Natural killer cell (primary cell): ENCODE measurements around the gene EHMT1. TPM values are rescaled to one million over a fixed set of nuclear protein-coding genes. Genes with fewer than 3 reads are reported as not detected.

Source experiments
- ATAC-seq, 3 donors: fragments of 150-1000 bp in 2 of 3; fragments of 200-7000 bp in 1 of 3; cut with Tn5 transposase; 1 replicate in 1 of 3; 2 replicates in 2 of 3; pipeline ENCODE4 v1.10.0; 2021; ENCODE audit warnings: mild to moderate bottlenecking in 2 of 3, moderate library complexity in 2 of 3
- DNase-seq, 2 donors: peaks; one replicate each; pipeline versions ENCODE4 v3.0.0 to v3.0.0-alpha.2; 2013 to 2021; ENCODE audit warnings: mixed read lengths in 1 of 2
- H3K27ac ChIP-seq: one replicate; pipeline ENCODE4 v1.5.1; 2013; ENCODE audit warnings: mild to moderate bottlenecking, low read length
- H3K27me3 ChIP-seq: one replicate; pipeline ENCODE4 v1.6.1; 2013; ENCODE audit warnings: low read length; ENCODE audit not compliant: control insufficient read depth, insufficient read depth
- H3K36me3 ChIP-seq: one replicate; pipeline ENCODE4 v1.6.1; 2013; ENCODE audit warnings: low read length; ENCODE audit not compliant: control insufficient read depth, insufficient read depth
- H3K4me1 ChIP-seq: one replicate; pipeline ENCODE4 v1.6.1; 2013; ENCODE audit warnings: low read length; ENCODE audit not compliant: control insufficient read depth, insufficient read depth
- H3K4me3 ChIP-seq: one replicate; pipeline ENCODE4 v1.5.1; 2013; ENCODE audit warnings: low read length
- H3K9me3 ChIP-seq: one replicate; pipeline ENCODE4 v1.6.1; 2013; ENCODE audit warnings: low read length; ENCODE audit not compliant: control insufficient read depth, insufficient read depth
- H3K27ac Mint-ChIP-seq, 2 donors: one replicate each; pipeline ENCODE4 v1.8.0; 2022; ENCODE audit warnings: mild to moderate bottlenecking in 2 of 2, mixed read lengths in 2 of 2, moderate library complexity in 1 of 2
- H3K27me3 Mint-ChIP-seq, 2 donors: one replicate each; pipeline ENCODE4 v1.8.0; 2022; ENCODE audit warnings: low read depth in 2 of 2, mixed read lengths in 2 of 2
- H3K36me3 Mint-ChIP-seq: one replicate; pipeline ENCODE4 v1.8.0; 2022; ENCODE audit warnings: mixed read lengths
- H3K4me1 Mint-ChIP-seq, 2 donors: one replicate each; pipeline ENCODE4 v1.8.0; 2022; ENCODE audit warnings: mixed read lengths in 2 of 2
- H3K4me3 Mint-ChIP-seq: one replicate; pipeline ENCODE4 v1.8.0; 2022; ENCODE audit warnings: mild to moderate bottlenecking, moderate library complexity, mixed read lengths
- H3K9me3 Mint-ChIP-seq, 2 donors: one replicate each; pipeline ENCODE4 v1.8.0; 2022; ENCODE audit warnings: mixed read lengths in 2 of 2
- WGBS: methylation state at CpG from one replicate; pipeline ENCODE4 v1.1.7; 2013; ENCODE audit warnings: missing lambda C conversion rate; ENCODE audit not compliant: insufficient coverage; 5-methylcytosine and 5-hydroxymethylcytosine counted together
- intact Hi-C: fragments of 100-400 bp; cut with micrococcal nuclease; formaldehyde crosslinking; loops from one replicate; pipeline ENCODE4 v1.14.2; 2022
- total RNA-seq, 4 donors: library from RNA; stranded (reverse); fragments of 120-200 nt in 1 of 4; gene quantifications; one replicate each; pipeline versions ENCODE4 v1.2.3 to v1.2.4, GENCODE V29; 2013 to 2022
- TF ChIP-seq, protein P1 (sequence below): fragments of 200-600 bp; IDR thresholded peaks from one replicate; pipeline ENCODE4 v1.8.0; 2022; ENCODE audit warnings: antibody characterized with exemption

The EHMT1 gene
- total RNA-seq, 3 donors from 2014 or later (not counting 1 experiment from before 2014, with no cell fraction given), result 173 to 200 (median 176) TPM

DNA sequence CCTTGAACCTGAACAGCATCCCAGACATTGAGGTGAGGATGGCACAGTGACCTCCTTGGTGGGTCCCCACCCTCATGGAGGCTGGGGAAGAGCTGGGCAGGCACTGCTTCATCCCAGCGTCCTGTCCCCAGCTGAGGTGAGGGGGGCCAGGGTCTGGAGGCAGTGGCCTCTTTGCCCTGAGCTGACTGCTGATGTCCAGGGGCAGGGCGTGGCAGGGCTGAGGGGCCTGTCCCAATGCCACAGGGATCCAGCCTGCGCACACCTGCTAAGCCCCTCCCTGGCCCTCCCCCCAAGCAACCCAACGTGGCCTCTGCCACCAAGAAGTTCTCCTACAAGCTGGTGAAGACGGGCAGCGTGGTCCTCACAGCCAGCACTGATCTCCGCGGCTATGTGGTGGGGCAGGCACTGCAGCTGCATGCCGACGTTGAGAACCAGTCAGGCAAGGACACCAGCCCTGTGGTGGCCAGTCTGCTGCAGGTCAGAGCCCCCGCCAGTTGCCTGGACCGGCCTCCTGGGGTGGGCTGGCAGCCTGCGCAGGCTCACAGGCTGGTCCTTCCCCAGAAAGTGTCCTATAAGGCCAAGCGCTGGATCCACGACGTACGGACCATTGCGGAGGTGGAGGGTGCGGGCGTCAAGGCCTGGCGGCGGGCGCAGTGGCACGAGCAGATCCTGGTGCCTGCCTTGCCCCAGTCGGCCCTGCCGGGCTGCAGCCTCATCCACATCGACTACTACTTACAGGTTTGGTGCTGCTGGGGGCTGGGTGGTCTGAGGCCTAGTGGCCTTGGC, 4.9 kb upstream of the EHMT1 start:
- H3K9me3 ChIP-seq, result no peaks in the 10 kb centered on the region
- Mint-ChIP-seq H3K27ac (no peak overlapping the region), H3K9me3 (no peaks in the 10 kb centered on the region), H3K27me3 (no peaks in the 10 kb centered on the region), H3K36me3 (no peaks in the 10 kb centered on the region), H3K4me3 (no peak overlapping the region), H3K4me1 (peaks cover 11 to 24% of the 10 kb centered on the region in 2 donors)
- H3K27ac ChIP-seq, result no peak overlapping the region
- no peak overlapping the region for H3K4me3 ChIP-seq
- H3K27me3 ChIP-seq, result no peaks in the 10 kb centered on the region
- TF ChIP-seq, protein P1, sequence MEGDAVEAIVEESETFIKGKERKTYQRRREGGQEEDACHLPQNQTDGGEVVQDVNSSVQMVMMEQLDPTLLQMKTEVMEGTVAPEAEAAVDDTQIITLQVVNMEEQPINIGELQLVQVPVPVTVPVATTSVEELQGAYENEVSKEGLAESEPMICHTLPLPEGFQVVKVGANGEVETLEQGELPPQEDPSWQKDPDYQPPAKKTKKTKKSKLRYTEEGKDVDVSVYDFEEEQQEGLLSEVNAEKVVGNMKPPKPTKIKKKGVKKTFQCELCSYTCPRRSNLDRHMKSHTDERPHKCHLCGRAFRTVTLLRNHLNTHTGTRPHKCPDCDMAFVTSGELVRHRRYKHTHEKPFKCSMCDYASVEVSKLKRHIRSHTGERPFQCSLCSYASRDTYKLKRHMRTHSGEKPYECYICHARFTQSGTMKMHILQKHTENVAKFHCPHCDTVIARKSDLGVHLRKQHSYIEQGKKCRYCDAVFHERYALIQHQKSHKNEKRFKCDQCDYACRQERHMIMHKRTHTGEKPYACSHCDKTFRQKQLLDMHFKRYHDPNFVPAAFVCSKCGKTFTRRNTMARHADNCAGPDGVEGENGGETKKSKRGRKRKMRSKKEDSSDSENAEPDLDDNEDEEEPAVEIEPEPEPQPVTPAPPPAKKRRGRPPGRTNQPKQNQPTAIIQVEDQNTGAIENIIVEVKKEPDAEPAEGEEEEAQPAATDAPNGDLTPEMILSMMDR, result no peak
- intact Hi-C loops, result no loop called here
- H3K36me3 ChIP-seq, result peaks cover 21% of the 10 kb centered on the region
- WGBS, result 97% methylated on average over 27 of the region's 27 CpGs
- ATAC-seq (no peak), DNase-seq (no peak)
- peaks cover 28% of the 10 kb centered on the region for H3K4me1 ChIP-seq

DNA sequence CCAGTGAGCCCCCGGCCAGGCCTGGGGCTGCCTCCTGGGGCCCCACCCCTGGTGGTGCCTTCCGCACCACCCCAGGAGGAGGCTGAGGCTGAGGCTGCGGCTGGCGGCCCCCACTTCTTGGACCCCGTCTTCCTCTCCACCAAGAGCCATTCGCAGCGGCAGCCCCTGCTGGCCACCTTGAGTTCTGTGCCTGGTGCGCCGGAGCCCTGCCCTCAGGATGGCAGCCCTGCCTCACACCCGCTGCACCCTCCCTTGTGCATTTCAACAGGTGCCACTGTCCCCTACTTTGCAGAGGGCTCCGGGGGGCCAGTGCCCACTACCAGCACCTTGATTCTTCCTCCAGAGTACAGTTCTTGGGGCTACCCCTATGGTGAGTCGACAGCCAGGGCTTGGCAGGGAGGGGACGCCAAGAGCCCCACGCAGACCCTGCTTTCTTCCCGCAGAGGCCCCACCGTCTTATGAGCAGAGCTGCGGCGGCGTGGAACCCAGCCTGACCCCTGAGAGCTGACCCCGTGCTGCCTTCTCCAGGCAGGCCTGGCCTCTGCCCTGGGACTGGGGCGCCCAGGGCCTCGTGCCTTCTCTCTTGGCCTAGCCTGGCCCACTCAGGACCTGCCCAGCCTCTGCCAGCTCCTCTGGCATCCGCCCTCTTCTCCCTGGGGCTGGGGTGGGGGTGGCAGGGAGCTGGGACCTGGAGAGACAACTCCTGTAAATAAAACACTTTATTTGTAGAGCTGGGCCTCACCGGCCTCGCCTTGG, 4.0 kb upstream of the EHMT1 start:
- no peak for ATAC-seq
- Histone ChIP-seq H3K27ac (no peak overlapping the region), H3K4me1 (peaks cover 32% of the 10 kb centered on the region), H3K9me3 (no peaks in the 10 kb centered on the region), H3K36me3 (peaks cover 21% of the 10 kb centered on the region), H3K27me3 (no peaks in the 10 kb centered on the region), H3K4me3 (no peak overlapping the region)
- intact Hi-C loops, result no loop called here
- TF ChIP-seq, protein P1, result no peak
- 96% methylated on average over 24 of the region's 25 CpGs for WGBS
- no peaks in the 10 kb centered on the region for H3K36me3 Mint-ChIP-seq
- H3K27ac Mint-ChIP-seq, result no peak overlapping the region
- no peaks in the 10 kb centered on the region for H3K27me3 Mint-ChIP-seq
- no peak overlapping the region for H3K4me3 Mint-ChIP-seq
- no peaks in the 10 kb centered on the region for H3K9me3 Mint-ChIP-seq
- peaks cover 16 to 29% of the 10 kb centered on the region in 2 donors for H3K4me1 Mint-ChIP-seq
- no peak for DNase-seq

DNA sequence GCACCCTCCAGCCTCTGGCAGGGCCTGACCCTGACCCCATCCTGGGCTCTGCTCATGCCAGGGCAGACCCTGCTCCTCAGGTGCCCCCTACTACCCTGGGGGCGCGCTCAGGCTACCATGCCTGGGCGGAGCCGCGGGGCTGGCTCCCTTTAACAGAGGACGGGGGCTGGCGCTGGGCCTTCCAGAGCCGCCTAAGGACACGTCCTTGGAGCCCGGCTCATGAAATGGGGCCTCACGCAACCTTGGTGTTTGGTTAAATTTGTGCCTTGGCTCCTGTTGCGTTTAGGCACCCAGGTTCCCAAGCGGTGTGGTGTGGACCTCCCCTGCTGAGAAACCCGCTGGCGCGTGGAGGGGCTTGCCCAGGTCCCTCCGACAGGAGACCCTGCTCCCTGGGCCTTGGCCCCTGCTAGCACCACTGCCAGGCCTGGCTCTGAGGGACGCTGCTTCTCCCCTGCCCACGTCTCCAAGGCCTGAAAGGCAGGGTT, 3.4 kb upstream of the EHMT1 start:
- no peaks in the 10 kb centered on the region for H3K9me3 Mint-ChIP-seq
- TF ChIP-seq, protein P1, result no peak
- peaks cover 37% of the 10 kb centered on the region for H3K4me1 ChIP-seq
- no peaks in the 10 kb centered on the region for H3K27me3 ChIP-seq
- peaks cover 21% of the 10 kb centered on the region for H3K36me3 ChIP-seq
- H3K4me3 Mint-ChIP-seq, result no peak overlapping the region
- no peak overlapping the region for H3K27ac Mint-ChIP-seq
- no peak overlapping the region for H3K4me3 ChIP-seq
- intact Hi-C loops, result no loop called here
- H3K27me3 Mint-ChIP-seq, result no peaks in the 10 kb centered on the region
- WGBS, result 96% methylated on average over 19 of the region's 19 CpGs
- H3K27ac ChIP-seq, result no peak overlapping the region
- peaks cover 21 to 32% of the 10 kb centered on the region in 2 donors for H3K4me1 Mint-ChIP-seq
- DNase-seq, result no peak
- no peaks in the 10 kb centered on the region for H3K9me3 ChIP-seq
- ATAC-seq, result no peak
- H3K36me3 Mint-ChIP-seq, result no peaks in the 10 kb centered on the region
